Natural killer cell (primary cell): ENCODE results near the gene GRIN1. TPM values are rescaled to one million over a fixed set of nuclear protein-coding genes. Genes with fewer than 3 reads are reported as not detected.

ENCODE experiments used
- ATAC-seq, 3 donors: fragments of 150-1000 bp in 2 of 3; fragments of 200-7000 bp in 1 of 3; cut with Tn5 transposase; 1 replicate in 1 of 3; 2 replicates in 2 of 3; pipeline ENCODE4 v1.10.0; 2021; ENCODE audit warnings: mild to moderate bottlenecking in 2 of 3, moderate library complexity in 2 of 3
- DNase-seq, 2 donors: peaks; one replicate each; pipeline versions ENCODE4 v3.0.0 to v3.0.0-alpha.2; 2013 to 2021; ENCODE audit warnings: mixed read lengths in 1 of 2
- H3K27ac ChIP-seq: one replicate; pipeline ENCODE4 v1.5.1; 2013; ENCODE audit warnings: mild to moderate bottlenecking, low read length
- H3K27me3 ChIP-seq: one replicate; pipeline ENCODE4 v1.6.1; 2013; ENCODE audit warnings: low read length; ENCODE audit not compliant: control insufficient read depth, insufficient read depth
- H3K36me3 ChIP-seq: one replicate; pipeline ENCODE4 v1.6.1; 2013; ENCODE audit warnings: low read length; ENCODE audit not compliant: control insufficient read depth, insufficient read depth
- H3K4me1 ChIP-seq: one replicate; pipeline ENCODE4 v1.6.1; 2013; ENCODE audit warnings: low read length; ENCODE audit not compliant: control insufficient read depth, insufficient read depth
- H3K4me3 ChIP-seq: one replicate; pipeline ENCODE4 v1.5.1; 2013; ENCODE audit warnings: low read length
- H3K9me3 ChIP-seq: one replicate; pipeline ENCODE4 v1.6.1; 2013; ENCODE audit warnings: low read length; ENCODE audit not compliant: control insufficient read depth, insufficient read depth
- H3K27ac Mint-ChIP-seq, 2 donors: one replicate each; pipeline ENCODE4 v1.8.0; 2022; ENCODE audit warnings: mild to moderate bottlenecking in 2 of 2, mixed read lengths in 2 of 2, moderate library complexity in 1 of 2
- H3K27me3 Mint-ChIP-seq, 2 donors: one replicate each; pipeline ENCODE4 v1.8.0; 2022; ENCODE audit warnings: low read depth in 2 of 2, mixed read lengths in 2 of 2
- H3K36me3 Mint-ChIP-seq: one replicate; pipeline ENCODE4 v1.8.0; 2022; ENCODE audit warnings: mixed read lengths
- H3K4me1 Mint-ChIP-seq, 2 donors: one replicate each; pipeline ENCODE4 v1.8.0; 2022; ENCODE audit warnings: mixed read lengths in 2 of 2
- H3K4me3 Mint-ChIP-seq: one replicate; pipeline ENCODE4 v1.8.0; 2022; ENCODE audit warnings: mild to moderate bottlenecking, moderate library complexity, mixed read lengths
- H3K9me3 Mint-ChIP-seq, 2 donors: one replicate each; pipeline ENCODE4 v1.8.0; 2022; ENCODE audit warnings: mixed read lengths in 2 of 2
- WGBS: methylation state at CpG from one replicate; pipeline ENCODE4 v1.1.7; 2013; ENCODE audit warnings: missing lambda C conversion rate; ENCODE audit not compliant: insufficient coverage; 5-methylcytosine and 5-hydroxymethylcytosine counted together
- intact Hi-C: fragments of 100-400 bp; cut with micrococcal nuclease; formaldehyde crosslinking; loops from one replicate; pipeline ENCODE4 v1.14.2; 2022
- total RNA-seq, 4 donors: library from RNA; stranded (reverse); fragments of 120-200 nt in 1 of 4; gene quantifications; one replicate each; pipeline versions ENCODE4 v1.2.3 to v1.2.4, GENCODE V29; 2013 to 2022
- TF ChIP-seq, protein P1 (sequence below): fragments of 200-600 bp; IDR thresholded peaks from one replicate; pipeline ENCODE4 v1.8.0; 2022; ENCODE audit warnings: antibody characterized with exemption

The GRIN1 gene
- total RNA-seq, 3 donors from 2014 or later (not counting 1 experiment from before 2014, with no cell fraction given) = not detected

DNA sequence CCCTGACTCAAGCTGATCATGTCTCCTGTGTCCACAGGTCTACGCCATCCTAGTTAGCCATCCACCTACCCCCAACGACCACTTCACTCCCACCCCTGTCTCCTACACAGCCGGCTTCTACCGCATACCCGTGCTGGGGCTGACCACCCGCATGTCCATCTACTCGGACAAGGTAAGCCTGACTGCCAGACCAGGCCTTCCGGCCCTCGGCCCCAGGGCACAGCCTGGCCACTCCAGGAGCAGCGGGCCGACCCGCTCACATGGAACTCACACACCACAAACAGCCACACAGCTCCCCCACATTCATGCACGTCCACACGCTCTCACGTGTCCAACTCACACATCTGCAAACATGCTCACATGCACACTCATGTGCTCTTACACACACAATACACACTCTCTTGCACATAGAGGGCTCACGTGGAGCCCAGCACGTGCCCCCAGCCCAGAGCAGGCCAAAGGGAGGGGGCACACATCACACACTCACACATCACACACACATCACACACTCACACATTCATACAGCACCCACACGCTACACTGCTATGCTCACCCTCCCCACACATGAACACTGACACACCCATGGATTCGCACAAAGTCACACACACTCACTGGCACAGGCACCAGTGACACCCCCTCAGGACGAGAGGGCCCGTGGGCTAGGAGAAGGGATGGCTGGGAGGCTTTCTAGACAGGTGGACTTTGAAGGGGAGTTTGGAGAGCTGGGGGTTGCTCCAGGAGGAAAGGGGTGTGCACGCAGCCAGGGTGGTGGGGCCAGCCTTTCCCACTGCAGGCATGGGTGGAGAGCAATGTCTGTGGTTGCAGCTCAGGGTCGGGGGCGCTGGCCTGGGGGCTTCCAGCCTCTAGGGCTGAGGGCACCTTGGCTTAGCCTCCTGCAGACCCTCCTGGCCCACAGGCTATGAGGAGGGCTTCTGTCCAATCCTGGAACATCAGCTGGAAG is 3.3 kb downstream of the GRIN1 start:
- 80% methylated on average over 23 of the region's 24 CpGs for WGBS
- H3K36me3 Mint-ChIP-seq = no peaks in the 10 kb centered on the region
- TF ChIP-seq, protein P1, sequence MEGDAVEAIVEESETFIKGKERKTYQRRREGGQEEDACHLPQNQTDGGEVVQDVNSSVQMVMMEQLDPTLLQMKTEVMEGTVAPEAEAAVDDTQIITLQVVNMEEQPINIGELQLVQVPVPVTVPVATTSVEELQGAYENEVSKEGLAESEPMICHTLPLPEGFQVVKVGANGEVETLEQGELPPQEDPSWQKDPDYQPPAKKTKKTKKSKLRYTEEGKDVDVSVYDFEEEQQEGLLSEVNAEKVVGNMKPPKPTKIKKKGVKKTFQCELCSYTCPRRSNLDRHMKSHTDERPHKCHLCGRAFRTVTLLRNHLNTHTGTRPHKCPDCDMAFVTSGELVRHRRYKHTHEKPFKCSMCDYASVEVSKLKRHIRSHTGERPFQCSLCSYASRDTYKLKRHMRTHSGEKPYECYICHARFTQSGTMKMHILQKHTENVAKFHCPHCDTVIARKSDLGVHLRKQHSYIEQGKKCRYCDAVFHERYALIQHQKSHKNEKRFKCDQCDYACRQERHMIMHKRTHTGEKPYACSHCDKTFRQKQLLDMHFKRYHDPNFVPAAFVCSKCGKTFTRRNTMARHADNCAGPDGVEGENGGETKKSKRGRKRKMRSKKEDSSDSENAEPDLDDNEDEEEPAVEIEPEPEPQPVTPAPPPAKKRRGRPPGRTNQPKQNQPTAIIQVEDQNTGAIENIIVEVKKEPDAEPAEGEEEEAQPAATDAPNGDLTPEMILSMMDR = no peak
- Histone ChIP-seq H3K36me3 (no peaks in the 10 kb centered on the region), H3K27me3 (peaks cover 24% of the 10 kb centered on the region), H3K9me3 (no peaks in the 10 kb centered on the region), H3K4me3 (no peak overlapping the region), H3K27ac (no peak overlapping the region), H3K4me1 (peaks cover 4% of the 10 kb centered on the region)
- H3K9me3 Mint-ChIP-seq = no peaks in the 10 kb centered on the region
- peaks cover 0 to 6% of the 10 kb centered on the region in 2 donors for H3K4me1 Mint-ChIP-seq
- peaks cover 8 to 30% of the 10 kb centered on the region in 2 donors for H3K27me3 Mint-ChIP-seq
- no peak overlapping the region for H3K4me3 Mint-ChIP-seq
- no peak overlapping the region for H3K27ac Mint-ChIP-seq
- intact Hi-C loops = no loop called here
- ATAC-seq (no peak), DNase-seq (no peak)

DNA sequence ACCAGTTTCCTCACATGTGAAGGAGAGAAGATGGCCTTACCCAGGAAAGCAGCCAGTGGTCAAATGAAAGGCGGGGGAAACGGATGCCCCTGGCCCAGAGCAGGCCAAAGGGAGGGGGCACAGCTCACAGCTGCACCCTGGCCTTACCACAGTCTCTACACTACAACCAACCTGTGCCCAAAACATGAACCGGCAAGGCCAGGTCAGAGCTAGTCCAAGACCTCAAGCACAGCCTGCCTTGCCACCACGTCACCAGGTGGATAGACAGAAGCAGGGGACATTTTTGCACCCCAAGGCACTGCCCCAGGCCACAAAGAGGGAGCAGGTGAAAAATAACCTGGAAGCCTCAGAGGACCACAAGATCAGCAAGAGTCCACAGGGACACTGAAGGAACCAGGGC is 4.5 kb downstream of the GRIN1 start:
- peaks cover 16% of the 10 kb centered on the region for H3K27me3 ChIP-seq
- WGBS = 53% methylated on average over 4 of the region's 4 CpGs
- DNase-seq = no peak
- ATAC-seq = no peak
- intact Hi-C loops = no loop called here
- no peak overlapping the region for H3K4me3 ChIP-seq
- no peaks in the 10 kb centered on the region for H3K9me3 ChIP-seq
- no peaks in the 10 kb centered on the region for H3K36me3 ChIP-seq
- peaks cover 8 to 25% of the 10 kb centered on the region in 2 donors for H3K27me3 Mint-ChIP-seq
- H3K4me3 Mint-ChIP-seq = no peak overlapping the region
- H3K27ac Mint-ChIP-seq = no peak overlapping the region
- H3K4me1 ChIP-seq = peaks cover 3% of the 10 kb centered on the region
- H3K27ac ChIP-seq = no peak overlapping the region
- no peaks in the 10 kb centered on the region for H3K9me3 Mint-ChIP-seq
- H3K36me3 Mint-ChIP-seq = no peaks in the 10 kb centered on the region
- no peaks in the 10 kb centered on the region for H3K4me1 Mint-ChIP-seq
- TF ChIP-seq, protein P1 = no peak

GRCh38 chr9:137145731-137146526 is 7.0 kb downstream of the GRIN1 start:
- Mint-ChIP-seq H3K27ac (no peak overlapping the region), H3K9me3 (no peaks in the 10 kb centered on the region), H3K4me3 (no peak overlapping the region), H3K4me1 (no peaks in the 10 kb centered on the region), H3K27me3 (peaks cover 0 to 16% of the 10 kb centered on the region in 2 donors), H3K36me3 (no peaks in the 10 kb centered on the region)
- DNase-seq = no peak
- Histone ChIP-seq H3K4me1 (peaks cover 4% of the 10 kb centered on the region), H3K36me3 (no peaks in the 10 kb centered on the region), H3K27ac (no peak overlapping the region), H3K4me3 (no peak overlapping the region), H3K9me3 (no peaks in the 10 kb centered on the region), H3K27me3 (peaks cover 3% of the 10 kb centered on the region)
- ATAC-seq = no peak
- TF ChIP-seq, protein P1 = no peak
- WGBS = 62% methylated on average over 48 of the region's 49 CpGs
- intact Hi-C loops = no loop called here
